HG03342 (cell line): ENCODE measurements around the gene CDH20.
A peak's percentile ranks its signal among the peaks of the same experiment; 100 is the strongest.

ENCODE experiments used
- ATAC-seq: cut with Tn5 transposase; IDR thresholded peaks from one replicate; pipeline ENCODE4 v1.9.1; 2021; ENCODE audit warnings: mild to moderate bottlenecking, moderate library complexity; ENCODE audit not compliant: unreplicated experiment

The CDH20 gene

GRCh38 chr18:61333271-61333745 is at the start of gene CDH20:
Gene CDH20 (plus strand): TSS chr18:61333430.
- no peak for ATAC-seq

- no peak for ATAC-seq
Measured at GRCh38 chr18:61284039-61284438, 49.2 kb upstream of the CDH20 start.

GRCh38 chr18:61285777-61286176 is 47.5 kb upstream of the CDH20 start:
- ATAC-seq, result no peak

- ATAC-seq, result no peak
Measured at GRCh38 chr18:61286867-61287266, 46.4 kb upstream of the CDH20 start.

DNA sequence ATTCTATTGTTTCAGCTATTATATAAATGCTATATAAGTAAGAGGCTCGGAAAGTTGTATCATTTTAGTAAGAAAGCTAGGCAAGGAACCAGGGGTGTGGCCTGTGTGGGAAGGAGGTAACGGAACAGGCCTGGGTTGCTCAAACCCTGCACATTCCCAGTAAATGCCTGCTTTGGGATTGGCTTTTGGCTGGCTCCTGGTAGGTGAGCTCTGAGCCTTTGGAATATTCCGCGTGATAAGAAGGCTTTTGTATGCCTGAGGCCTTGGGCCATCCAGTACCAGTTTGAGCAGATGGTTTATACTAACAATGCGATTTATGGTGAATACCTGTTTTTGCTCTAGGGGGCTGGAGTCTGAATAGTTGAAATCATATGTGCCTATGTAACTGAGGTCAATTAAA is 42.6 kb upstream of the CDH20 start:
- ATAC-seq, result no peak

- no peak for ATAC-seq
Measured at GRCh38 chr18:61292280-61293035, 40.8 kb upstream of the CDH20 start.

GRCh38 chr18:61295153-61295552 is 38.1 kb upstream of the CDH20 start:
- ATAC-seq, result no peak

- ATAC-seq, result no peak
Measured at GRCh38 chr18:61308004-61308403, 25.2 kb upstream of the CDH20 start.

DNA sequence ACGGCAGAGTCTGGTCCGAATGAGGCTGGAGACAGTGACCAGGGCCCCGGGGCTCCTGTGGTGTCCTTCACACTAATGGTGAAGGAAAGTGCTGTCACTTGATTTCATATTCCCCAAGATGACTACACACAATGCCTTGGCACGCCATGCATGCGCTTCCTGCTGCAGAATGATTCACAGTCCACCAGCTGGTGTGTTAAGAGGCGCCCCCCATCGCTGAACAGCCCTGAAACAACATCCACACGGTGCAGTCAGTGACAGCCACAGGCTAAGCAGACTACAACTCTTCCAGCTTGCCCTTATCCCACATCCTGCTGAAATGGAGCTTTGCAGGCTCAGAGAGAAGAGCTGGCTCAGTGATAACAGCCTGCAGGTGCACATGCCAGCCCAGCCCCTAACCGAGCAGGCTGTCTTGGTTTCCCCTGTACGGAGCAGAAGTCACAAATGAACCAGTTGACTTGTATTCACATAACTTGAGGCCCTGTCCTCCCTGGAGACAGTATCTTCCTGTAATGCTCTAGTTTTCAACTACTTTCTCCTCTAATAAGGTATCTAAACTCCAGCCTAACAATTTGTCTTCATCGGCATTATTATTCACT is 24.3 kb upstream of the CDH20 start:
- no peak for ATAC-seq

GRCh38 chr18:61322265-61322873 is 10.9 kb upstream of the CDH20 start:
- ATAC-seq, result peak; percentile 98

DNA sequence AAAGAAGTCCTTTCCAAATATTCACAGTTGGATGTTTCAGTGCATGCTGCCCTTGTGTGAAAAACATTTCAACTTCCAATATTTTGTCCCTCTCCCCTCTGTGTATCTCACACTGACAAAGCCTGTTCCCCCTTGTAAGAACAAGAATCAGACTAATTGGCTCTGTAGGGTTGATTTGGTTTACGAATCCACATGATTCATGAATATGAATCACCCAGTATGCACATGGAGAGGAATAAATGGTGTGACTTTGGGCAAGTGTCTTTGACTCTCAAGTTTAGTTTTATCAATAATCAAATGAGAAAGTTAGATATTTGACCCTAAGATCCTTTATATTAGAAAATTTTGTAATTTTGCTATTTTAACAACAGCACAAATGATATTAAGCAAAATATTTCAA is 9.3 kb upstream of the CDH20 start:
- ATAC-seq, result no peak

DNA sequence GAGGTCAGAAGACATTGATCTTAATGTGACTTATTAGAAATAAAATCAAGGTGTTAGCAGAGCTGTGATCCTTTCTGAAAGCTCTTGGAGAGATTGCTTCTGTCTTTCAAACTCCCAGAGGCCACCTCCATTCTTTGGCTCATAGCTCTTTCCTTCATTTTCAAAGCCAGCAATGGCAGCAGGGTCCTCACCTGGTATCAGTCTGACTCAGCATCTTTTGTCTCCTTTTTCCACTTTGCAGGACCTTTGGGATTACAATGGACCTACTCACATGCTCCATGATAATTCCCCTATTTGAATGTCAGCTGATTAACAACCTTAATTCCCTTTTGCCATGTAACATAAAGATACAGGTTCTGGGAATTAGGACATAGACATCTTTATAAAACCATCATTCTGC is 6.8 kb upstream of the CDH20 start:
- ATAC-seq, result no peak

- no peak for ATAC-seq
Measured at GRCh38 chr18:61329398-61329797, 3.8 kb upstream of the CDH20 start.

- no peak for ATAC-seq
Measured at GRCh38 chr18:61331051-61331450, 2.2 kb upstream of the CDH20 start.

GRCh38 chr18:61333746-61334490 is 688 bp downstream of the CDH20 start:
- no peak for ATAC-seq

- ATAC-seq, result no peak
Measured at GRCh38 chr18:61334491-61334850, 1.2 kb downstream of the CDH20 start.

DNA sequence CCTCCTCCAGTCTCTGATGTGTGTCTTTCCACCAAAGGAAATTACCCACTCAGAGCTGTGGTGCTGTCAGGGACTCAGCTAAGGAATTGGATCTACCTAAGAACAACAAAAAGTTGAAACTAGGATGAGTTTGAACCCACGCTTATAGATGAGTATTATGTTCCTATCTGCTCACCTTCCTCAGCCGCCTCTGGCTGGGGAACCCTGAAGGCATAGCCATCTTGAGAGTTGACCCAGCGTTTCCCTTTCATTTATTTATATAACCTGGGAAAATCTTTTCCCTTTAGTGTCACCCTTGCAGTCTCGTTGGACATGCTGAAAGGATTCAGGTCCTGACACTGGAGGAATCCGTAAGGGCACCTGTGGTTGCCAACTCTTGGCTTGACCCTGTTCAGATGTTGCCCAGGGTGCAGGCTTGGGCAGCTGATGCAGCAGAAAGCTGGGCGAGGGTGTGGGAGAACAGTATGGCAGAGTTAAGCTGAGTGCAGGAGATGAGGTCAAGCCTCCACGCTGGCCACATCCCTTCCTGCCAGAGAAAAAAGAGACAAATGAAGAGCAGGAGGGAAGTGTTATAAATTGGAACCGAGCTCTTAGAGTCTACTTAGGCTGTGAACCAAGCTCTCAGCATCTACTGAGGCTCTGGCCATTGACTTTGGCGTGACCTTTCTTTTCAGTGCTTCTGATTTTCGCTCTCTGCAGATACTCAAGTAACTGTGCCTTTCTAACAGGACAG is 1.9 kb downstream of the CDH20 start:
- ATAC-seq, result no peak

GRCh38 chr18:61335684-61336555 is 2.7 kb downstream of the CDH20 start:
- ATAC-seq, result no peak

GRCh38 chr18:61336766-61337165 is 3.5 kb downstream of the CDH20 start:
- no peak for ATAC-seq

DNA sequence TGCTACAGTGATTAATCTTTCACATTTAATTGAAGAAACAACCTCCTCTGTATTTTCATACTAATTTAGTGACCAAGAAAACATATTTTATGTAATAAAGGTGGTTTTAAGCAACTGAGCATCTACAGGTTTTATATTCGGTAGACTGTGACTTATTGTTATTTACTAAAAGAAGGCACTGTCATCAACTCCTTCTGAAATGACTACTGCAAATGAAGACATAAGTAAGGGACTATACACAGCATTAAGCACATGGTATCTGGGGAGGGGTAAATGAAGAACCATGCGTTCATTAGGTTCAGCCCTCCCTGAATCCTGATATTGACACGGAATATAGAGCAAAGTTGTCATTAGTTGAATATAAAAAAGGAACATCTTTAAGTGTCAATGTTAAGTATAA is 4.3 kb downstream of the CDH20 start:
- ATAC-seq, result no peak
